ENCODE data around the gene CD14. TPM values are rescaled to one million over a fixed set of nuclear protein-coding genes. Genes with fewer than 3 reads are reported as not detected.
"Not testable (repeated sequence)": the region's sequence is repeated elsewhere in the genome, so short reads cannot be mapped to it uniquely, and the experiment has no call there.

The CD14 gene
- total RNA-seq, 1 experiment from 2014 or later = 0.79 TPM

DNA sequence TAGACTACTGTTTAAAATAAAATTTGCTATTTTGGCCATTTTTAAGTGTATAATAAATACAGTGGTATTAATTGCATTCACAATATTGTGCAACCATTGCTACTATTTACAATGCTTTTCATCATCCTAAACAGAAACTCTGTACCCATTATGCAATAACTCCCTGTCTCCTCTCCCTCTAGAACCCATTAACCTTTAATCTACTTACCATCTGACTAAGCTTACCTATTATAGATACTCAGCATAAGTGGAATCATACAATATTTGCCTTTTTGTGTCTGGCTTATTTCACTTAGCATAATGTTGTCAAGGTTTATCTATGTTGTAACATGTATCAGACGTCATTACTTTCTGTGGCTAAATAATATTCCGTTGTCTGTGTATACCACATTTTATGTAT is 25.9 kb downstream of the CD14 start:
- no TSS peak for BruUV-seq (replicated peaks)
- ChIA-PET POLR2A (interaction anchor here (0.8 to 4.3 kb wide), 12 partner anchors 14 to 84 kb away, joined by 3 to 22 read pairs (median 5); partner anchors contain the start of genes APBB3, CD14, EIF4EBP3 and HARS1), CTCF (interaction anchor here (0.8 kb wide), 1 partner anchor 33 kb away, joined by 7 read pairs; no protein-coding TSS in a partner anchor)
- no peaks in the 10 kb centered on the region for H3K27me3 Mint-ChIP-seq (ENCODE audit: insufficient read depth, unreplicated experiment)
- H3K9me3 Mint-ChIP-seq (ENCODE audit: unreplicated experiment) = no peaks in the 10 kb centered on the region
- intact Hi-C loops (cut with micrococcal nuclease) = loop anchor here (1.0 kb wide), 1 partner anchor 32 kb away; the partner anchor contains the start of gene TMCO6
- H3K4me3 Mint-ChIP-seq (ENCODE audit: unreplicated experiment) = no peak overlapping the region
- H3K27ac Mint-ChIP-seq (ENCODE audit: low read depth, unreplicated experiment) = peak overlapping the region; percentile 67
- TF ChIP-seq, protein P1, sequence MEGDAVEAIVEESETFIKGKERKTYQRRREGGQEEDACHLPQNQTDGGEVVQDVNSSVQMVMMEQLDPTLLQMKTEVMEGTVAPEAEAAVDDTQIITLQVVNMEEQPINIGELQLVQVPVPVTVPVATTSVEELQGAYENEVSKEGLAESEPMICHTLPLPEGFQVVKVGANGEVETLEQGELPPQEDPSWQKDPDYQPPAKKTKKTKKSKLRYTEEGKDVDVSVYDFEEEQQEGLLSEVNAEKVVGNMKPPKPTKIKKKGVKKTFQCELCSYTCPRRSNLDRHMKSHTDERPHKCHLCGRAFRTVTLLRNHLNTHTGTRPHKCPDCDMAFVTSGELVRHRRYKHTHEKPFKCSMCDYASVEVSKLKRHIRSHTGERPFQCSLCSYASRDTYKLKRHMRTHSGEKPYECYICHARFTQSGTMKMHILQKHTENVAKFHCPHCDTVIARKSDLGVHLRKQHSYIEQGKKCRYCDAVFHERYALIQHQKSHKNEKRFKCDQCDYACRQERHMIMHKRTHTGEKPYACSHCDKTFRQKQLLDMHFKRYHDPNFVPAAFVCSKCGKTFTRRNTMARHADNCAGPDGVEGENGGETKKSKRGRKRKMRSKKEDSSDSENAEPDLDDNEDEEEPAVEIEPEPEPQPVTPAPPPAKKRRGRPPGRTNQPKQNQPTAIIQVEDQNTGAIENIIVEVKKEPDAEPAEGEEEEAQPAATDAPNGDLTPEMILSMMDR (IDR thresholded peaks at IDR 0.05; ENCODE audit: unreplicated experiment) = no peak
- DNase-seq (ENCODE audit: unreplicated experiment) = peak; percentile 83
- peaks cover 20% of the 10 kb centered on the region for H3K36me3 Mint-ChIP-seq (ENCODE audit: insufficient read depth, unreplicated experiment)
- peaks cover 47% of the 10 kb centered on the region for H3K4me1 Mint-ChIP-seq (ENCODE audit: insufficient read depth, unreplicated experiment)

DNA sequence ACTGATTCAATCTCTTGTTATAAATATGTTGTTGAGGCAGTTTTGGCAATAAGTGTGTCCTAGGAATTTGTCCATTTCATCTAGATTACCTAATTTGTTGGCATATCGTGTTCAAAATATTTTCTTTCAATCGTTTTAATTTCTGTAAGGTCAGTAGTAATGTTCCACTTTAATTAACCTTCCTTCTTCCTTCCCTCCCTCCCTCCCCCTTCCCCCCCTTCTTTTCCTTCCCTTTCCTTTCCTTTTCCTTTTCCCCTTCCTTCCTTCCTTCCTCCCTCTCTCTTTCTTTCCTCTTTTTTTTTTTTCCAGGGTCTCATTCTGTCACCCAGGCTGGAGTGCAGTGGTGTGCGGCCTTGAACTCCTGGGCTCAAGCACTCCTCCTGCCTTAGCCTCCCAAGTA is 27.1 kb downstream of the CD14 start:
- POLR2A ChIA-PET = interaction anchor here (0.6 to 1.6 kb wide), 5 partner anchors 41 to 203 kb away, joined by 3 to 14 read pairs (median 4); partner anchors contain the start of genes APBB3, EIF4EBP3, IK and NDUFA2
- no peaks in the 10 kb centered on the region for H3K9me3 Mint-ChIP-seq (ENCODE audit: unreplicated experiment)

DNA sequence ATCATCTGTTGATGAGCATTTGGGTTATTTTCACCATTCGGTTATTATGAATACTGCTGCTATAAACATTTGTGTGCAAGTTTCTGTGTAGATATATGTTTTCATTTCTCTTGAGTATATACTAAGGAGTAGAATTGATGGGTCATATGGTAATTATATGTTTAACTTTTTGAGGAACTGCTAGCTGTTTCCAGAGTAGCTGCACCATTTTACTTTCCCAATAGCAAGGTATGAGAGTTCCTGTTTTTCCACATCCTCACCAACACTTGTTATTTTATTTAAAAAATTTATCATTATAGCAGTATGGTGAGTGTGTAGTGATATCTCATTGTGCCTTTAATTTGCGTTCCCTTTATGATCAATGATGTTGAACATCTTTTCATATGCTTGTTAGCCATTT is 29.2 kb downstream of the CD14 start:
- Mint-ChIP-seq H3K9me3 (ENCODE audit: unreplicated experiment) (no peaks in the 10 kb centered on the region), H3K4me3 (ENCODE audit: unreplicated experiment) (no peak overlapping the region), H3K4me1 (ENCODE audit: insufficient read depth, unreplicated experiment) (peaks cover 39% of the 10 kb centered on the region), H3K36me3 (ENCODE audit: insufficient read depth, unreplicated experiment) (peaks cover 16% of the 10 kb centered on the region), H3K27me3 (ENCODE audit: insufficient read depth, unreplicated experiment) (no peaks in the 10 kb centered on the region), H3K27ac (ENCODE audit: low read depth, unreplicated experiment) (peak overlapping the region; percentile 99)
- intact Hi-C loops (cut with micrococcal nuclease) = no loop called here
- ChIA-PET POLR2A (interaction anchor here (0.7 to 3.0 kb wide), 8 partner anchors 14 to 1474 kb away, joined by 3 to 12 read pairs (median 5); partner anchors contain the start of genes HARS1, HARS2, IK and NDUFA2), CTCF (interaction anchor here (0.6 to 1.1 kb wide), 2 partner anchors 31 to 35 kb away, joined by 3 read pairs; no protein-coding TSS in a partner anchor)
- BruUV-seq (replicated peaks) = no TSS peak
- no peak for DNase-seq (ENCODE audit: unreplicated experiment)
- TF ChIP-seq, protein P1 (IDR thresholded peaks at IDR 0.05; ENCODE audit: unreplicated experiment) = no peak

More for the DNA sequence above, 27.1 kb downstream of the CD14 start:
- DNase-seq (ENCODE audit: unreplicated experiment) = peak; percentile 46
- CTCF ChIA-PET = interaction anchor here (0.6 to 1.8 kb wide), 3 partner anchors 24 to 85 kb away, joined by 3 to 5 read pairs (median 4); partner anchors contain the start of genes HARS1 and HARS2
- Mint-ChIP-seq H3K36me3 (ENCODE audit: insufficient read depth, unreplicated experiment) (peaks cover 20% of the 10 kb centered on the region), H3K27ac (ENCODE audit: low read depth, unreplicated experiment) (peak overlapping the region; percentile 67), H3K4me3 (ENCODE audit: unreplicated experiment) (no peak overlapping the region), H3K27me3 (ENCODE audit: insufficient read depth, unreplicated experiment) (no peaks in the 10 kb centered on the region), H3K4me1 (ENCODE audit: insufficient read depth, unreplicated experiment) (peaks cover 50% of the 10 kb centered on the region)
- TF ChIP-seq, protein P1 (IDR thresholded peaks at IDR 0.05; ENCODE audit: unreplicated experiment) = no peak
- intact Hi-C loops (cut with micrococcal nuclease) = no loop called here
- no TSS peak for BruUV-seq (replicated peaks)

DNA sequence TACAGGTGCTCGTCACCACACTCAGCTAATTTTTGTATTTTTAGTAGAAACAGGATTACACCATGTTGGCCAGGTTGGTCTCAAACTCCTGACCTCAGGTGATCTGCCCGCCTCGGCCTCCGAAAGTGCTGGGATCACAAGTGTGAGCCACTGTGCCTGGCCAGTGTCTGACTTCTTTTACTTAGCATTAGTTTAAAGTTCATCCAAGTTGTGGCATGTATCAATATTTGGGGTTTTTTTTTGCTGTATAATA is 29.6 kb downstream of the CD14 start:
- H3K4me3 Mint-ChIP-seq (ENCODE audit: unreplicated experiment); intact Hi-C loops (cut with micrococcal nuclease); H3K27me3 Mint-ChIP-seq (ENCODE audit: insufficient read depth, unreplicated experiment); H3K9me3 Mint-ChIP-seq (ENCODE audit: unreplicated experiment); DNase-seq (ENCODE audit: unreplicated experiment); BruUV-seq (replicated peaks): not testable (repeated sequence)
- ChIA-PET CTCF (interaction anchor here (0.7 to 1.1 kb wide), 2 partner anchors 25 to 35 kb away, joined by 3 to 4 read pairs; no protein-coding TSS in a partner anchor), POLR2A (interaction anchor here (1.1 to 3.0 kb wide), 6 partner anchors 14 to 44 kb away, joined by 3 to 12 read pairs (median 6); partner anchors contain the start of genes IK, NDUFA2, SLC35A4 and TMCO6)
- peak overlapping the region; percentile 99 for H3K27ac Mint-ChIP-seq (ENCODE audit: low read depth, unreplicated experiment)
- H3K36me3 Mint-ChIP-seq (ENCODE audit: insufficient read depth, unreplicated experiment) = peaks cover 15% of the 10 kb centered on the region
- peaks cover 36% of the 10 kb centered on the region for H3K4me1 Mint-ChIP-seq (ENCODE audit: insufficient read depth, unreplicated experiment)
